ENCODE results near the gene MARCHF6. TPM values are rescaled to one million over a fixed set of nuclear protein-coding genes. Genes with fewer than 3 reads are reported as not detected.
"Not testable (repeated sequence)": the region's sequence is repeated elsewhere in the genome, so short reads cannot be mapped to it uniquely, and the experiment has no call there.

Gene MARCHF6
- total and polyA plus RNA-seq, 12 donors, result 30.4 to 210 (median 185) TPM

DNA sequence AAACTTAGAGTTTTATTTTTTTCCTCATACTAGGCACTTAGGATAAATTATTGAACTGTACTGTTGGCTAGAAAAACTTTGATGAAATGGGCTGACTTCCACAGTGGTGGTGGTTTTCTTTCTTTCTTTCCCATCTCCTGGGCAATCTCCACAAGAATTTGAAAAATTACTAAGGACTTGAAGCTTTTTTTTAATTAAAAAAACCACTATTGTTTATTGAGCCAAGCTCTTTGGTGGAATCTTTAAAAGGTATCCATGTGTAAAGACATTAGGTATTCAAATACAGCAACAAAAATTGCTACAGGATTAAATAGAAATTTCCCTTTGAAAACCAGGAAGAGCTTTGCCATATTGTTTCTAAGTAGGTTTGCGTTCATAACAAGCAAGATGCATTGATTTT lies 14.1 kb downstream of the MARCHF6 start:
- TF ChIP-seq, protein P1, sequence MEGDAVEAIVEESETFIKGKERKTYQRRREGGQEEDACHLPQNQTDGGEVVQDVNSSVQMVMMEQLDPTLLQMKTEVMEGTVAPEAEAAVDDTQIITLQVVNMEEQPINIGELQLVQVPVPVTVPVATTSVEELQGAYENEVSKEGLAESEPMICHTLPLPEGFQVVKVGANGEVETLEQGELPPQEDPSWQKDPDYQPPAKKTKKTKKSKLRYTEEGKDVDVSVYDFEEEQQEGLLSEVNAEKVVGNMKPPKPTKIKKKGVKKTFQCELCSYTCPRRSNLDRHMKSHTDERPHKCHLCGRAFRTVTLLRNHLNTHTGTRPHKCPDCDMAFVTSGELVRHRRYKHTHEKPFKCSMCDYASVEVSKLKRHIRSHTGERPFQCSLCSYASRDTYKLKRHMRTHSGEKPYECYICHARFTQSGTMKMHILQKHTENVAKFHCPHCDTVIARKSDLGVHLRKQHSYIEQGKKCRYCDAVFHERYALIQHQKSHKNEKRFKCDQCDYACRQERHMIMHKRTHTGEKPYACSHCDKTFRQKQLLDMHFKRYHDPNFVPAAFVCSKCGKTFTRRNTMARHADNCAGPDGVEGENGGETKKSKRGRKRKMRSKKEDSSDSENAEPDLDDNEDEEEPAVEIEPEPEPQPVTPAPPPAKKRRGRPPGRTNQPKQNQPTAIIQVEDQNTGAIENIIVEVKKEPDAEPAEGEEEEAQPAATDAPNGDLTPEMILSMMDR (IDR thresholded peaks at IDR 0.05), result no peak
- Histone ChIP-seq H3K27ac (peak overlapping the region in 1 of 10 donors; percentile 54), H3K9me3 (no peaks in the 10 kb centered on the region), H3K4me1 (peaks cover 5 to 93% (median 71%) of the 10 kb centered on the region in 9 donors), H3K4me3 (no peak overlapping the region), H3K36me3 (peaks cover 0 to 9% (median 0%) of the 10 kb centered on the region in 9 donors), H3K27me3 (no peaks in the 10 kb centered on the region)
- DNase-seq (no peak), ATAC-seq (no peak)
- 93 to 100% methylated on average over 1 of the region's 1 CpG for WGBS, 2 donors
- intact Hi-C loops (cut with DNase I), result no loop called here

DNA sequence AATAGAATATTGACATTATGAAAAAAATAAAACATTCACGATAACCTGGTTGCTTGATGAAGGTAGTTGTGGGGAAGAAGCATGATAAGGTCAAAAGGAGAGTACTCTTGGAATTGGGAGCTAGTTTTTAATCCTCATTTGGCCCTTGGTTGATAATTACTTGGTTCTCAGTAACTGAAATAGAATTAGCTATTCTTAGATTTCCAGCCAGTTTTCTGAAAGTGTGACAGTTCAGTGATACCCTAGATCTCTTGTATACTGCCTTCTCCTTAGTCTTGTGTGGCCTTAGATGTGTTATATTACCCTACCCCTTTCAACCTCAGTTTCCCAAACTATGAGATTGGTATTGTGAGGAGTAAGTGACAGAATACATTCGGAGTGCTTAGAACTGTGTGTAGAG lies 17.4 kb downstream of the MARCHF6 start:
- Histone ChIP-seq H3K4me3 (no peak overlapping the region), H3K27me3 (no peaks in the 10 kb centered on the region), H3K27ac (peak overlapping the region in 1 of 10 donors; percentile 17), H3K9me3 (no peaks in the 10 kb centered on the region), H3K4me1 (peaks cover 11 to 93% (median 69%) of the 10 kb centered on the region in 9 donors), H3K36me3 (peaks cover 0 to under 1% (median 0%) of the 10 kb centered on the region in 9 donors)
- intact Hi-C loops (cut with DNase I), result no loop called here
- WGBS, 2 donors, result 69 to 77% methylated on average over 2 of the region's 2 CpGs
- TF ChIP-seq, protein P1 (IDR thresholded peaks at IDR 0.05), result no peak
- ATAC-seq (no peak), DNase-seq (no peak)

DNA sequence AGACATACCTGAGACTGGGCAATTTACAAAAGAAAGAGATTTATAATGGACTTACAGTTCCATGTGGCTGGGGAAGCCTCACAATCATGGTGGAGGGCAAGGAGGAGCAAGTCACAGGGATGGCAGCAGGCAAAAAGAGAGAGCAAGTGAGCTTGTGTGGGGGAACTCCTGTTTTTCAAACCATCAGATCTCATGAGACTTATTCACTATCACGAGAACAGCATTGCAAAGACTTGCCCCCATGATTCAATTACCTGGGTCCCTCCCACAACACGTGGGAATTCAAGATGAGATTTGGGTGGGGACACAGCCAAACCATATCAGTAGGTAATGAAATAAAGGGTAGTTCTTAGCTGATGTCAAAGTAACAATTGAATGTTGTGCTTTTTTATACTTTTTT lies 17.9 kb downstream of the MARCHF6 start:
- H3K9me3 ChIP-seq; H3K27me3 ChIP-seq; H3K4me3 ChIP-seq; intact Hi-C loops (cut with DNase I); DNase-seq; ATAC-seq; H3K36me3 ChIP-seq: not testable (repeated sequence)
- peak overlapping the region in 1 of 10 donors; percentile 17 for H3K27ac ChIP-seq
- WGBS, 2 donors, result 54 to 55% methylated on average over 2 of the region's 2 CpGs
- peaks cover 11 to 93% (median 65%) of the 10 kb centered on the region in 9 donors for H3K4me1 ChIP-seq

DNA sequence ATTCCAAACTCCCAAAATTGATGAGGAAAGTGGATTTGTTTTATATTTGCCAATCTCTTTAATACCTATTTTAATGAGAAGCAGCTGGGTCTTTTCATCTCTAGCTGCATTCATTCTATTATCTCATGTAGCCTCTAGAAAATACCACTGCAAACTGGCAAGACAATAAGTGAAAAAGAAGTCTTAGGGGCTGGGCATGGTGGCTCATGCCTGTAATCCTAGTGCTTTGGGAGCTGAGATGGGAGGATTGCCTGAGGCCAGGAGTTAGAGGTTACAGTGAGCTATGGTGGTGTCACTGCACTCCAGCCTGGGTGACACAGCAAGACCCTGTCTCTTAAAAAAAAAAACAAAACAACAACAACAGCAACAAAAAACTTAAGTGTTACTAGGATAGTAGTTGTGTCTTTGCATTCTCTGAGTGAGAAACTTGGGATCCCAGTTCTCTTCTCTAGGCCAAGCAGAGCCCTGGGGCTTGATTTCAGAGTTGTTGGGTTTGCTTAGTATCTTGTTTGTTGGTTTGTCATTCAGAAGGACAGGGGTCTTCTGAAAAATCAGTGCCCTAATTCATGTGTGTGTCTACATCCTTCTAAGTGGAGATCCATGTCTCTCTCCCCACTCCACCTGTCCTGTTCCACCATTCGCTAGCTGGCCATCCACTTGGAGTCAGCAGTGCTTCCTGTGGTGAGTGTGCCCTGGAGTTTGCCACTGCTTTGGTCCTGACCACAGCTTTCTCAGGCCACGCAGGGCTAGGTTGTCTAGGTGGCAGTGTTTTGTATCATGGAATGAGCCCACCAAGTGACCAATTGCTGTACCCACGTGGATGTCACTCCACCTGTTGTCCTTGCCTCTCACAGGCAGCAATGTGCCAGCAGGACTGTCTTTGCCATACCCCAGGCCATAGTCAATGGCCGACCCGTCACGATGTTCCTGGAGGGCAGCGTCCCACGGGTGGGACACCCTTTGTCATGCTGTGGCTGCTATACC lies 19.5 kb downstream of the MARCHF6 start:
- Histone ChIP-seq H3K27ac (no peak overlapping the region), H3K9me3 (no peaks in the 10 kb centered on the region), H3K36me3 (peaks cover 0 to 10% (median 0%) of the 10 kb centered on the region in 9 donors), H3K27me3 (no peaks in the 10 kb centered on the region), H3K4me1 (peaks cover 5 to 93% (median 67%) of the 10 kb centered on the region in 9 donors), H3K4me3 (no peak overlapping the region)
- TF ChIP-seq, protein P1 (IDR thresholded peaks at IDR 0.05), result no peak
- WGBS, 2 donors, result 89 to 91% methylated on average over 8 of the region's 8 CpGs
- DNase-seq, result no peak
- intact Hi-C loops (cut with DNase I), result no loop called here
- ATAC-seq, result peak in 4 of 8 donors; percentile 18 to 45 (median 23)

Measured in heart right ventricle (tissue), 16 donors.